Breast epithelium (tissue), 3 donors: Measurements from ENCODE around the gene HOXA6.

Experiments
- POLR2A ChIP-seq: fragments of 450-650 bp; IDR thresholded peaks from one replicate; pipeline ENCODE4 v1.6.1; 2016; ENCODE audit warnings: antibody characterized with exemption, mild to moderate bottlenecking, moderate library complexity
- TF ChIP-seq, protein P1 (sequence below), 3 donors: fragments of 450-650 bp; IDR thresholded peaks; one replicate each; pipeline ENCODE4 v1.5.1; 2016 to 2017; ENCODE audit warnings: antibody characterized with exemption in 3 of 3, mild to moderate bottlenecking in 3 of 3, moderate library complexity in 3 of 3

DNA sequence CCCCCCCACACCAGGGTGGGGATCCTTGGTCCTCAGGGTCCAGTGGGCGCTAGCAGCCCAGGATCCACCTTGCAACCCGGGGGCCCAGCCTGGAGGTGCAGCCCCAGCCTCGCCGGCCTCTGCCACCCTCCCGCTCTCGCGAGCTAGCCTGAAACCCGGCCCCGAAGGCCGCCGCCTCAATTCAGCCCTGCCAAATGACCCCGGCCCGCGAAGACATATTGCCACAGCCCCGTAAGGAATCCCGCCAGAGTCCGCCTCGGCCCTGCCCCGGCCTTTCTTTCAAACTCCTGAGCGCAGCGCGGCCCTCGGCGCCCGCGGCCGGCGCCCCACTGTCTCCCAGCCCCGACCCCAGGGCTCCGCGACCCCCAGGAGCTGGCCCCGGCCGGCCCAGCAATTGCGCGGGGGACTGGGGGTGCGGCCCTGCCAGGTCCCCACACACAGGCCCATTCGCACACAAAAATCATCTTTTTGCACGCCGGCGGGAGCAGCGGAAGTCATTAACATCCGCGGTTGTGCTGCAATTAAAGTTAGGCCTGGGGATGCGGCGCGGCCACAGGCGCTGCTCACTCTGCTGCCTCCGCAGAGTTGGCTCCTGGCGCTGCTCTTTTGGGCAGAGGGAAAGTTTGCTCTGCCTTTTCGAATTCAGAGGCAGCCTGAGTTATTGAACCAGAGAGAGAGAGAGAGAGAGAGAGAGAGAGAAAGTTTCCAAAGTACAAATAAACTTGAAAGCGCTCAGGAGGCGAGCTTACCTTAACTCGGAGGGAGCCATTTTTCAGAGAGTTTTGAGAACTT lies 8.0 kb downstream of the HOXA6 start:
- no peak for TF ChIP-seq POLR2A
- TF ChIP-seq, protein P1, sequence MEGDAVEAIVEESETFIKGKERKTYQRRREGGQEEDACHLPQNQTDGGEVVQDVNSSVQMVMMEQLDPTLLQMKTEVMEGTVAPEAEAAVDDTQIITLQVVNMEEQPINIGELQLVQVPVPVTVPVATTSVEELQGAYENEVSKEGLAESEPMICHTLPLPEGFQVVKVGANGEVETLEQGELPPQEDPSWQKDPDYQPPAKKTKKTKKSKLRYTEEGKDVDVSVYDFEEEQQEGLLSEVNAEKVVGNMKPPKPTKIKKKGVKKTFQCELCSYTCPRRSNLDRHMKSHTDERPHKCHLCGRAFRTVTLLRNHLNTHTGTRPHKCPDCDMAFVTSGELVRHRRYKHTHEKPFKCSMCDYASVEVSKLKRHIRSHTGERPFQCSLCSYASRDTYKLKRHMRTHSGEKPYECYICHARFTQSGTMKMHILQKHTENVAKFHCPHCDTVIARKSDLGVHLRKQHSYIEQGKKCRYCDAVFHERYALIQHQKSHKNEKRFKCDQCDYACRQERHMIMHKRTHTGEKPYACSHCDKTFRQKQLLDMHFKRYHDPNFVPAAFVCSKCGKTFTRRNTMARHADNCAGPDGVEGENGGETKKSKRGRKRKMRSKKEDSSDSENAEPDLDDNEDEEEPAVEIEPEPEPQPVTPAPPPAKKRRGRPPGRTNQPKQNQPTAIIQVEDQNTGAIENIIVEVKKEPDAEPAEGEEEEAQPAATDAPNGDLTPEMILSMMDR (IDR thresholded peaks at IDR 0.05), result no peak
